Urinary bladder (tissue), 4 donors: ENCODE data around the gene CEP350. TPM values are rescaled to one million over a fixed set of nuclear protein-coding genes. Genes with fewer than 3 reads are reported as not detected.

Source experiments
- DNase-seq: peaks from one replicate; pipeline ENCODE4 v3.0.0-alpha.2; 2015; ENCODE audit errors: extremely low spot score
- H3K27ac ChIP-seq: one replicate; pipeline ENCODE4 v1.5.1; 2013; ENCODE audit warnings: low read depth, mild to moderate bottlenecking, moderate library complexity
- H3K36me3 ChIP-seq: one replicate; pipeline ENCODE4 v1.6.1; 2013; ENCODE audit warnings: mild to moderate bottlenecking, moderate library complexity; ENCODE audit not compliant: insufficient read depth
- H3K4me1 ChIP-seq: one replicate; pipeline ENCODE4 v1.6.1; 2013; ENCODE audit warnings: mild to moderate bottlenecking, moderate library complexity; ENCODE audit not compliant: insufficient read depth
- H3K4me3 ChIP-seq: one replicate; pipeline ENCODE4 v1.5.1; 2013; ENCODE audit warnings: low read depth, low read length
- WGBS: extraction: QIAGEN DNeasy Blood & Tissue Kit; methylation state at CpG from one replicate; pipeline ENCODE4 v1.1.7; 2013; 5-methylcytosine and 5-hydroxymethylcytosine counted together
- polyA plus RNA-seq: library from polyadenylated mRNA; stranded (reverse); fragments of 200-250 nt; gene quantifications from one replicate; pipeline ENCODE4 v1.2.3, GENCODE V29; 2013
- total RNA-seq: library from RNA; depleted of rRNA; stranded (reverse); fragments of >200 nt; gene quantifications from one replicate; pipeline ENCODE4 v1.2.3, GENCODE V29; 2014
- donor health status: healthy with polysubstance abuse.
- donor health status: healthy.

The CEP350 gene
- total and polyA plus RNA-seq, 2 donors = 13.0 to 110 TPM

GRCh38 chr1:180158149-180159147, 203.8 kb downstream of the CEP350 start:
- Histone ChIP-seq H3K4me3 (no peak overlapping the region), H3K27ac (no peak overlapping the region), H3K4me1 (no peaks in the 10 kb centered on the region), H3K36me3 (no peaks in the 10 kb centered on the region)
- WGBS = 84% methylated on average over 16 of the region's 16 CpGs
- DNase-seq = no peak

DNA sequence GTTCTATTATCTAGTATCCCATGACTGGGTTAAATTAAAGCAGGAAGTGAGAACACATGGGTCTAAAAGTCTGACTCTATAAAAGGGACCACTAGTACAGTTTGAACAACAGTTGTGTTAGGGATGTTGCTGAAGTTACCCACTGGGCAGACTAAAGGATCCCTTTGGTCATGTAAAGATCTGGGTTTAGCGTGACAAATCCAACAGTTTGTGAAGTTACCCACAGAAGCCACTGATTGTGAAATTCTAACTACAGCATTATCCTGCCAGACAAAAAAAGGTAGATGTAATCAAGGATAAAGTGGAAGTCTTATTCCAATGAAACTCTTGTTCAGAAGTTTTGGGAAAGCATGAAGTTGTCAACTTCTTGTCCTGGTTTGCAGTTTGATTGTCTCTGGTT, 205.7 kb downstream of the CEP350 start:
- no peak overlapping the region for H3K4me3 ChIP-seq
- peaks cover 2% of the 10 kb centered on the region for H3K4me1 ChIP-seq
- DNase-seq = no peak
- 94% methylated on average over 1 of the region's 1 CpG for WGBS
- no peaks in the 10 kb centered on the region for H3K36me3 ChIP-seq
- no peak overlapping the region for H3K27ac ChIP-seq

DNA sequence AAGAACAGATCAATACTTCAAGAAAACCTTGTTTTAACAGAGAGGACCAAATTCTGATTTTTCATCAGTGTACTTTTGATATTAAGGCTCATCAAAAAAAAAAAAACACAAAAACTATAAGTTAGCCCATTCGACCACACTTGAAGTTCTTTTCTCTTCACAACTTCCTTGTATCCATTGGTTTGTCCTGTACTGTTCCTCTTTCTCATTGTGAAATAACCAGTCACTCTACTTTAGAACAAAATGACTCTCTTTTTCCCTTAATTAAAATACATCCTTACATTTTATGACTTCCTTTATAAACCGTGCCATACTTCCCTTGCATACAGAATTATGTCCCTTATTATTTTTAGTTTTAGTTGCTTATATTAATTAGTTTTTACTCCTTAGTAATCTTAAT, 208.4 kb downstream of the CEP350 start:
- Histone ChIP-seq H3K4me1 (peaks cover 2% of the 10 kb centered on the region), H3K27ac (no peak overlapping the region), H3K4me3 (no peak overlapping the region), H3K36me3 (no peaks in the 10 kb centered on the region)
- WGBS = 65% methylated on average over 2 of the region's 2 CpGs
- no peak for DNase-seq

Other genes starting within 250 kb of the CEP350 start
- 0.53 TPM for gene FAM163A, start 211.5 kb upstream of the CEP350 start, total RNA-seq
- 0.30 TPM for gene FAM163A, start 211.5 kb upstream of the CEP350 start, polyA plus RNA-seq
- 90.1 TPM for gene TOR1AIP2, start 77.0 kb upstream of the CEP350 start, total RNA-seq
- gene TOR1AIP2, start 77.0 kb upstream of the CEP350 start, polyA plus RNA-seq = 9.6 TPM
- gene TOR1AIP1, start 72.5 kb upstream of the CEP350 start, total RNA-seq = 104 TPM
- gene TOR1AIP1, start 72.5 kb upstream of the CEP350 start, polyA plus RNA-seq = 85.9 TPM
- gene QSOX1, start 200.1 kb downstream of the CEP350 start, total RNA-seq = 137 TPM
- 217 TPM for gene QSOX1, start 200.1 kb downstream of the CEP350 start, polyA plus RNA-seq